ENCODE data around the gene ZIC5.
"Not testable (repeated sequence)": the region's sequence is repeated elsewhere in the genome, so short reads cannot be mapped to it uniquely, and the experiment has no call there.

Gene ZIC5

GRCh38 chr13:99961636-99962035 is 9.9 kb downstream of the ZIC5 start:
- no peak for DNase-seq (ENCODE audit: extremely low read depth in 1 of 2, low read depth in 1 of 2)

- no peak for DNase-seq (ENCODE audit: extremely low read depth in 1 of 2, low read depth in 1 of 2)
These were observed 10.8 kb downstream of the ZIC5 start for GRCh38 chr13:99960663-99961311.

- no peak for DNase-seq (ENCODE audit: extremely low read depth in 1 of 2, low read depth in 1 of 2)
These were observed 11.9 kb downstream of the ZIC5 start for GRCh38 chr13:99959540-99960230.

GRCh38 chr13:99959127-99959539 is 12.4 kb downstream of the ZIC5 start:
- DNase-seq (ENCODE audit: extremely low read depth in 1 of 2, low read depth in 1 of 2), result no peak

- no peak for DNase-seq (ENCODE audit: extremely low read depth in 1 of 2, low read depth in 1 of 2)
These were observed 13.0 kb downstream of the ZIC5 start for GRCh38 chr13:99958406-99959126.

GRCh38 chr13:99956473-99957349 is 14.9 kb downstream of the ZIC5 start:
- no peak for DNase-seq (ENCODE audit: extremely low read depth in 1 of 2, low read depth in 1 of 2)

- DNase-seq (ENCODE audit: extremely low read depth in 1 of 2, low read depth in 1 of 2), result no peak
These were observed 15.7 kb downstream of the ZIC5 start for GRCh38 chr13:99955747-99956472.

GRCh38 chr13:99955107-99955746 is 16.3 kb downstream of the ZIC5 start:
- no peak for DNase-seq (ENCODE audit: extremely low read depth in 1 of 2, low read depth in 1 of 2)

- DNase-seq (ENCODE audit: extremely low read depth in 1 of 2, low read depth in 1 of 2), result no peak
These were observed 18.3 kb downstream of the ZIC5 start for GRCh38 chr13:99953138-99953755.

GRCh38 chr13:99951666-99952065 is 19.9 kb downstream of the ZIC5 start:
- DNase-seq (ENCODE audit: extremely low read depth in 1 of 2, low read depth in 1 of 2), result not testable (repeated sequence)

- no peak for DNase-seq (ENCODE audit: extremely low read depth in 1 of 2, low read depth in 1 of 2)
These were observed 21.7 kb downstream of the ZIC5 start for GRCh38 chr13:99949679-99950413.

- DNase-seq (ENCODE audit: extremely low read depth in 1 of 2, low read depth in 1 of 2), result no peak
These were observed 22.5 kb downstream of the ZIC5 start for GRCh38 chr13:99948907-99949678.

- DNase-seq (ENCODE audit: extremely low read depth in 1 of 2, low read depth in 1 of 2), result no peak
These were observed 23.2 kb downstream of the ZIC5 start for GRCh38 chr13:99948411-99948810.

GRCh38 chr13:99947666-99948065 is 23.9 kb downstream of the ZIC5 start:
- no peak for DNase-seq (ENCODE audit: extremely low read depth in 1 of 2, low read depth in 1 of 2)

- not testable (repeated sequence) for DNase-seq (ENCODE audit: extremely low read depth in 1 of 2, low read depth in 1 of 2)
These were observed 26.1 kb downstream of the ZIC5 start for GRCh38 chr13:99945515-99945914.

GRCh38 chr13:99944606-99945005 is 27.0 kb downstream of the ZIC5 start:
- DNase-seq (ENCODE audit: extremely low read depth in 1 of 2, low read depth in 1 of 2), result no peak

- DNase-seq (ENCODE audit: extremely low read depth in 1 of 2, low read depth in 1 of 2), result no peak
These were observed 27.5 kb downstream of the ZIC5 start for GRCh38 chr13:99944102-99944501.

GRCh38 chr13:99941911-99942310 is 29.7 kb downstream of the ZIC5 start:
- DNase-seq (ENCODE audit: extremely low read depth in 1 of 2, low read depth in 1 of 2), result no peak

All from activated CD8-positive, alpha-beta memory T cell treated with anti-CD3 and anti-CD28 coated beads for 1 hour (primary cell).